ENCODE measurements around the gene TLR1.
"Not testable (repeated sequence)": the region's sequence is repeated elsewhere in the genome, so short reads cannot be mapped to it uniquely, and the experiment has no call there.

TLR1 gene

GRCh38 chr4:38774181-38774955 lies 30.2 kb downstream of the TLR1 start:
- no peak for DNase-seq (ENCODE audit: low read depth, low spot score)

- not testable (repeated sequence) for DNase-seq (ENCODE audit: low read depth, low spot score)
These were observed 34.3 kb downstream of the TLR1 start for GRCh38 chr4:38770281-38770680.

- DNase-seq (ENCODE audit: low read depth, low spot score): peak; percentile 25
These were observed 34.7 kb downstream of the TLR1 start for GRCh38 chr4:38769857-38770256.

DNA sequence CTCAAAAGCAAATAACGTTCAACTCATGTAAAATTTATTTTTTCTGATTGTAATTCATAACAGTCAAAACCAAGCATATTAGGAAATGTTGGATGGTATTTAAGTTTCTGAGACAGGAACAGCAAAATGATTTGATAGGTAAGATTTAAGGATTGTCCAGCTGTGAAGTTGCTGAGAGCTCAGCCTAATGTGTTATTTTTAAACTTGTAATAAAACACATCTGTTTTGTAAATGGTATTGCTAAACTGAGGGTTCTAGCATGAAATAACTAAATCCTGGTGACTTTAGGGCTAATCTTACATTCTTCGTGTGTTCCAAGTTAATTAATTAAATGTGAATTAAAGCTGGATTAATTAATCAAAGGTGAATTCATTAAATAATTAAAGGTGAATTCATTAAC lies 35.1 kb downstream of the TLR1 start:
- DNase-seq (ENCODE audit: low read depth, low spot score): no peak

- no peak for DNase-seq (ENCODE audit: low read depth, low spot score)
These were observed 35.6 kb downstream of the TLR1 start for GRCh38 chr4:38768968-38769394.

DNA sequence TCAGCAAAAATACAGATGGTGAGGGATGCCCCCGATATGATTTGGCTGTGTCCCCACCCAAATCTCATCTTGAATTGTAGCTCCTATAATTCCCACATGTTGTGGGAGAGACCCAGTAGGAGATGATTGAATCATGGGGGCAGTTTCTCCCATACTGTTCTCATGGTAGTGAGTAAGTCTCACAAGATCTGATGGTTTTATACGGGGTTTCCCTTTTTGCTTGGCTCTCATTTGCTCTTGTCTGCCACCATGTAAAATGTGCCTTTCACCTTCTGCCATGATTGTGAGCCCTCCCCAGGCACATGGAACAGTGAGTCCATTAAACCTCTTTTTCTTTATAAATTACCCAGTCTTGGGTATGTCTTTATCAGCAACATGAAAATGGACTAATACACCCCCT lies 37.7 kb downstream of the TLR1 start:
- not testable (repeated sequence) for DNase-seq (ENCODE audit: low read depth, low spot score)

DNA sequence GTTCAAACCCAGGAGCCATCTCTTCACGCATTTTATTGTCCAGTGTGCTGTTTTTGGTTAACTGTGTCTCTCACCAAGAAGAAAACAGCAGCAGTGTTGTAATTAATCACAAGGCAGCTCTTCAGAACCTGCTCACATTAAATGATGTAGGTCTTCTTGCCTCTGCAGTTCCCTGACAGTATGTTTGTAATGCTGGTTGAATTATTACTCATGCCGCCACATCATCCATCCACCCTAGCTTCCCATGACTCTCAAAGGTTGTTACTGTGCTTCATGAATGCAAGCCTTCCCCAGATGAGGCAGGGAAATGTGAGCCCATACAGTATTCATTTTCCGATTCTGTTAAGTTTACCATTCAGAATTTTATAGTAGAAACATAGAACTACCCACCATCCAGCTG lies 39.2 kb downstream of the TLR1 start:
- DNase-seq (ENCODE audit: low read depth, low spot score): peak; percentile 38

GRCh38 chr4:38764277-38764676 lies 40.3 kb downstream of the TLR1 start:
- DNase-seq (ENCODE audit: low read depth, low spot score): no peak

GRCh38 chr4:38762560-38762959 lies 42.0 kb downstream of the TLR1 start:
- no peak for DNase-seq (ENCODE audit: low read depth, low spot score)

DNA sequence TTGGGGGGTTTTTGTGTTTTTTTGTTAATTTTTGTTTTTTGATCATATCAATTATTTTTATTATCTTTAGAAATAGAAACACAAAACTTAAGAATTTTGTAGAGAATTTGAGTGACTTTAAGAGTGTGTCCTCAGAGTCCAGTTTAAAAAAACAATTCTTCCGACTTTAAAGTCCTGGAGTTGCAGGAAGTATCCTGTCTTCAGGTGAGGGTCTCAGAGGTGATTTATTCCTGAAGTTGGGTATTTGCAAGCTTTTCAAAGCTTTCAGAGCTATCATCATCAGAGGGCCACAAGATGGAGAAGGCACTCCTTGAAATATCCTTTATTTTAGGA lies 44.8 kb downstream of the TLR1 start:
- no peak for DNase-seq (ENCODE audit: low read depth, low spot score)

DNA sequence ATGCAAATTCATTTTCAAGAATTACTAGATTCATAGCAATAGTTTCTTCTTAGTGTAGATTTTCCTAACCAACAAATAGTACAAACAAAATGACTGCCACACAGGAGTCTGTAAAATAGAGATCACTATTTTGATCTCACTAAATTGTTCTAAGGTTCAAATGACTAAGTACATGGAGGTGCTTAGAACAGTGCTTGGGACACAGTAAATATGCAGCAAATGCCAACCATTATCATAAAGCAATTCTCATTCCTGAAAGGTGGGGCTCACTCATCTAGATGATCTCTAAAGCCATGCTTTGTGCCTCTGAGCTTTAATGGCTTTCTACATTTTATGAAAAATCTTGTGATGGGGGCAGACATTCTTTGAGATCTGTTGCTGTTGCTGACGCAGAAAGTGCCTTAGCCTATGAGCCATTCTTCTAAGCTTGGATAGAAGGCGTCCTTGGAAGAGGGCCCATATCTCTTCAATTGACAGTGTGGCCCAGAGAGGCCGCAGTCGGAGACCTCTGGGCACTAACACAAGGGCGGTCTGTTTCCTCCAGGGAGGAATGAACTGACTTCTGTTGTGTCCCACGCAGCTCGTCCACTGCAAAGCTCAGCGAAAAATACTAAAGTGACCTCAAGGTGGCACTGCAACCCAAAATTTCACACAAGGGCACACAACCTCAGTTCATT lies 45.3 kb downstream of the TLR1 start:
- DNase-seq (ENCODE audit: low read depth, low spot score): peak; percentile 77

DNA sequence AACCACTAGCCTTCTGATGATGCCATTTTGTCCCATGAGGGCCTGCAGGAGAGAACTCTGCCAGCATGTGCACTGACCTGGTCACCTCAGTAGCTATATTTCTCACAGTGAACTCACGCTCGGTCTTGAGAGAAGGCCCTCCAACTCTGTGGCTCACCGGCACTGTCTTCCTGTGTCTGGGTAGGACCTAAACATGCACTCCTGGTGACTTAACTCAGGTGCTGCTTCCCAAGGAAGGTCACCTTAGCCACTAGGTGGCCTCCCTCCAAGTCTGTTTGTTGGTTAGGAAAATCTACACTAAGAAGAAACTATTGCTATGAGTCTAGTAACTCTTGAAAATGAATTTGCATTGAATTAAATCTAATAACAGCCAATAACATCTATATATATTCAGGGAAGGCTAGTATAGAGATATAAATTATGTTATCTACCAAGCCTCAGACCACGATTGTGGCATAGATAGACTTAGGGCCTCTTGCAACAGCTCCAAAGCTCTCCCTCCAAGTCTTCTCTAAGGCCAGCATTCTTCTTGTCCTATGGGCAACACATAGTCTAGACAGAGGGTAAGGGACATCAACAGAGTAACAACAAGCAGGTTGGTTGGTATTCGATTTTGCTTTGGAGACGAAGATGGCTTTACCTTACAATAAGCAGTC lies 46.5 kb downstream of the TLR1 start:
- no peak for DNase-seq (ENCODE audit: low read depth, low spot score)

DNA sequence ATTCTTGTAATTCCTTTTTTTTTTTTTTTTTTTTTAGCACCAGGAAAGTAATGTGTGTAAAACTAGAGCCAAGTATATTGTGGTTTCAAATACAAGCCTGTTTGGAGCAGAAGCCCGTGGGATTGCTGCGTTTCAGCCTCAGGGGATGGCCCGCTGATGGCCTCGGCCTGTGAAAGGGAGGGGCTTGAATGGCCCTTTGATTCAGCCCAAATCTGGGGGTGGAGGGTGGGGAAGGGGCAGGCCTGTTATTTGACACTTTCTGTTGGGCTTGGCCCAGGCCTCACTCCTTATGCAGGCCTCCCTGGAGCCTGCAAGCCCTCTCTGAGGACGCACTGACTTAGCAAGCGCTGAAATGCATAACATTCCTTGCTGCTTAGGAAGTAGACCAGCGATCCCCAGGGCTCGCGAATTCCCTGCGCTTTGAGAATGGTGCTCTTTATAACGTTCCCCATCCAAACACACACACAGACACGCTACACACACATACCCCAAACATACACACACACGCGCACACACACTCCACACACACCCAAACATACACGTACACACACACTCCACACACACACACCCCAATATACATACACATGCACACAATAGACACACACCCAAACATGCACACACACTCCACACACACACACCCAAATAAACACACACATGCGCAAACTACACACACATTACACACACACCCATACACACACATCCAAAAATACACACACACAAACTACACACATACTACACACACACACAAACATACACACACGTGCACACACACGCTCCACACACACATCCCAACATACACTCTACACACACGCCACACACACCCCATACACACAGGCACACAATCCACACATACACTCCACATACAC lies 51.4 kb downstream of the TLR1 start:
- DNase-seq (ENCODE audit: low read depth, low spot score): peak; percentile 99

DNA sequence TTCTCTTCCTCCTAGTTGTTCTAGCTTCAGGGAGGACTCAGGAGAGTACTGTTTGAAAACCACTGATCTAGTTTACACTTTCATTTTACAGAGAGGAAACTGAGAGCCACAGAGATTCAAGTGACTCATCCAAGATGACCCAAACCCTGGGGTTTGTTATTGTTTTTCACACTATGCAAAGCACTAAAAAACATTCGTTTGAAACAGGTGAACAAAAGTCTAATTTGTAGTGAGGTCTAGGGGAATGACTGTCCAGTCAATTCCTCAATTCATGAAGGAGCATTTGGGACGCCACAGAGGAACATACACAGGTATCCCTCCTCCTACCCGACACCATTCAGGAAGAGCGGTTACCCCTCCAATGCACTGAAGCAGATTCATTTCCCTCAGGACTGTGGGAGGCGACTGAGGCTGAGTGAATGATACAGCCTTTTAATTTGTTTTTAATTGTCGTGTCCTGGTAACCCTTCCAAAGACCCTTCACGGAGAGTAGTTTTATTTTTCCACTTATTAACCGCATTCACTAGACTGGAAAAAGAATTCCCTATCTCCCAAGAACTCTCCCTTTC lies 52.1 kb downstream of the TLR1 start:
- peak; percentile 65 for DNase-seq (ENCODE audit: low read depth, low spot score)

DNA sequence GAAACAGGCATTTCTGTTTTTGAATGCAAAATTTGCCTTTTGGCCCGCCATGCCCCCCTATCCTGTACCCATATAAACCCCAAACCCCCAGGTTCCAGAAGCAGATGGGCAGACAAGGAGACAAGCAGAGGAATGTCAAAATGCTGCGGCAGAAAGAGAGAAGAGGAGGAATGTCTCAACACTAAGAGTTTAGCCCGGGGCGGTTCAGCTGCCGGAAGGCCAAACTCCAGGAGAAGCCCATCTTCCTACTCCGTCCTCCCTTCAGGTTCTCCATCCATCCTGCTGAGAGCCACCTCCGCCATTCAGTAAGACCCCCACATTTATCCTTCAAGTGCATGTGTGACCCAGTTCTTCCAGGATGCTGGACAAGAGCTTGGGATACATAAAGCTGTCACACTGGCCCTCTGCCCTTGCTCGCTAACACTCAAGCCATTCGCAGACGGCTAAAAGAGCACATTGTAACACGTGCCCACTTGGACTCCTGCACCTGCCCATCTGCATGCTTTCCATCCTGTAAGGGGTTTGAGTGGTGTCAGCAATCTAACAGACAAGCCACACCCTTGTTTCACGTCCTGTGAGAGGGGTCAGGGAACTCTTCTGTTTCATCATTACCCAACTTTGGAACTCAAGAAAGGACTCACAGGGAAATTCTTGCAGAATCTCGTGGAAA lies 53.1 kb downstream of the TLR1 start:
- DNase-seq (ENCODE audit: low read depth, low spot score): no peak

DNA sequence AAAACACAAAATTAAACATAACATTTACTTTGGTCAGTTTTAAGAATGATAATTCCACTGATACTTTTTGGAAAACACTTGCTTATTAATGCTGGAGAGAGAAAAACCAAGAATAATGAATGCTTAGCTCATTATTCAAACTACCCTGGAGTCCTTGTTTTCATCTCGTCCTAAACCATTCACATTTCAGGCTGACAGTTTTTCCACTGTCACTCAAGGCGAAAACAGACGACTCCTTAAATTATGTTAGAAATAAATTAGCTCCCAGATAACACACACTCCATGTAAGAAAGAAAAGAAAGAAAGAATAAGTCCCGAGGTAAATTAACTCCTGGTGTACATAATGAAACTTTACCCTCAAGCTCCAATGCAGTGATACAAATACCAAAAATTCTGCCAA lies 55.3 kb downstream of the TLR1 start:
- DNase-seq (ENCODE audit: low read depth, low spot score): no peak

GRCh38 chr4:38747629-38748028 lies 57.0 kb downstream of the TLR1 start:
- no peak for DNase-seq (ENCODE audit: low read depth, low spot score)
